HG02642 (cell line): ENCODE results near the gene PIP4K2B.

Experiments
- ATAC-seq: cut with Tn5 transposase; IDR thresholded peaks from one replicate; pipeline ENCODE4 v1.9.1; 2021; ENCODE audit warnings: mild to moderate bottlenecking; ENCODE audit not compliant: unreplicated experiment, poor library complexity

Gene PIP4K2B

DNA sequence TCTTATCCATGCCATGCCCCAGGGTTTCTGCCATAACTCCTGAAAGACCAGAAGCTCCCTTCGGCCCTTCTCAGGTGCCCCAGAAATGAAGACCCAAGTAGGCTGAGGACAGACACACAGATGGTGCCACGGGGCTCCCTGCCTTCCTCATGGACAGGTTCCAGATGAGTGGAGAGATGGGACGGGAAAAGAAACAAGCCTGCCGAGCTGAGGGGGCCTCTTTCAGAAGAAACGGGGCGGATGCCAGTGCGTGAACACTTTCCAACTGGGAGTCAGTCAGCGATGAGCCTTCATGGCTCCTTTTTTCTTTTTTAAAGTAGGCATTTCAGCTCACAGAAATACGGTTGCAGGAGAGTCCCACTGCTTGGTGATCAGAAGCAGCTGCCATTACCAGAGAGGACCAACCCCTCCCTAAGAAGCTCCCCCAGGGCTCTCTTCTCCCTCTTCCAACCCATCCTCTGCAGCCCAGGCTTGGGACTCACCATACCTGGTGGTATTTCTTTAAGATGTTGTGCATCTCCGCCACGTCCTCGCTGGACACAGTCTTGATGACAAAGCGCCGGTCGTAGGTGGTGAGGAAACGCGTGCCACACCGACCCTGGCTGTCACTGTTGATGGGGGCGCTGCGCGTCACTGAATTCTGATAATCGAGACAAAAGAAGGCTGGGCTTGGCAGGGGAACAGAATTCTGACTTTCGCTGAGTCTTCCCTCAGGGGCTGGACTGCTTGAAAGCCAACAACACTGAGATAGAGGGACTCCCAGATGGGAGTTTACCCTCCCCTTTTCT, 19.2 kb downstream of the PIP4K2B start:
- no peak for ATAC-seq

DNA sequence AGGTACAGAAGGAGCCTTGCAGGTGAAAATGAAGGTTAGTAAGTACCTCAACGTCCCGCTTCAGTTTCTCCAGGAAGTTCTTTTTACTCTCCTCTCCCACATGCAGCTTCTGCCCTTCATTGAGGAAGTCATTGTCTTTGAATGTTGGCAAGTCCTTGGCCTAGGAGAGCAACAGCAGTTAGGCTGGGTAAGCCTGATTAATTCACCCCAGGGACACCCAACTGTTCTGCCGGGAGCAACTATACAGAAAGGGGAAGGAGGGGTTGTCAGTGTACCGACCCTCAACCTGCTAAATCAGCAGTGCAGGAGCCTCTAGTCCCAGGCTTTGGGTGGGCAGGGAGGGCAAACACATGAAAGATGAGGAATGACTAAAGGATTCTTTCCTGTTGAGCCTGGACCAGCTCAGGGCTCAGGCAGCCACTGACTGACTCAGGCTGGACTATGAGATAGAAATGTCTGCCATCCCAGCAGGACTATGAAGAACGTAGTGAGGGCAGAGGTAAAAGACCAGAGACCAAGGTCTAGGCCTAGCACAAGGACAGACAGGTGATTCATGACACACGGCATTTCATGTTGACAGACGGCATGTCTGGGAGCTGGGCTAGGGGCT, 21.6 kb downstream of the PIP4K2B start:
- no peak for ATAC-seq

GRCh38 chr17:38773258-38773657, 26.1 kb downstream of the PIP4K2B start:
- no peak for ATAC-seq

- no peak for ATAC-seq
Observed at GRCh38 chr17:38768417-38768816, 30.9 kb downstream of the PIP4K2B start.

GRCh38 chr17:38766341-38766740, 33.0 kb downstream of the PIP4K2B start:
- no peak for ATAC-seq

DNA sequence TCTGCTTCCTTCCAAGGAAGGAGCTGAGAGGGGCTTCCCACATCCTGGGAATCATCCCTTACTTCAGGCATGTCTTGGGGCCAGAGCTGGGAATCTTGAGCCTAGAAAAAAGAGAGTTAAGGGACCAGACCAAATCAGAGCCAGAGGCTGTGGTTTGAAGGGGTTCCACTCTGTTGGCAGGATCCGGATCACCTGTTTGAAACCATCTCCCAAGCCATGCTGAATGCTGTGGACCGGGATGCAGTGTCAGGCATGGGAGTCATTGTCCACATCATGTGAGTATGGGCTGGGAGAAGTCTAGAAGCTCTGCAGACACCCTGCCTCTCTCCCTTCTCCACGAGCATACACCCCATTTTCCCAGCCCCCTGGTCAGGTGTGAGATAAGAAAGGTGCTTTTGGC, 37.1 kb downstream of the PIP4K2B start:
- ATAC-seq: no peak

GRCh38 chr17:38761612-38762011, 37.7 kb downstream of the PIP4K2B start:
- ATAC-seq: no peak

DNA sequence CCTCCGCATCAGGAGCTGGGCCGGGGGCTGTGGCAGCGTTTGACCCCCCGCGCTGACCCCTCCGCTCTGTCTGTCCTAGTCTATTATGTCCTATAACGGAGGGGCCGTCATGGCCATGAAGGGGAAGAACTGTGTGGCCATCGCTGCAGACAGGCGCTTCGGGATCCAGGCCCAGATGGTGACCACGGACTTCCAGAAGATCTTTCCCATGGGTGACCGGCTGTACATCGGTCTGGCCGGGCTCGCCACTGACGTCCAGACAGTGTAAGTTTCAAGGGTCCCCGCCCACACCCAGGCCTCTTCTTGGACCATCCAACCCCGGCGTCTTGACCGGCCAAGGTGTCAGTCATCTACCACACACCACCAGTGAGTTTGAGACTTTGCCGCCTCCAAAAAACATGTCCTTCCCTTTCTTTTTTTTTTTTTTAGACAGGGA, 46.3 kb downstream of the PIP4K2B start:
- ATAC-seq: no peak

- peak; percentile 88 for ATAC-seq
Observed at GRCh38 chr17:38752308-38753070, 46.9 kb downstream of the PIP4K2B start, which contains the start of gene PSMB3. PSMB3 (plus strand) TSS chr17:38752741; CDS start chr17:38752827, 86 bp downstream.

GRCh38 chr17:38751808-38752307, 47.5 kb downstream of the PIP4K2B start:
- ATAC-seq: peak; percentile 31

- ATAC-seq: no peak
Observed at GRCh38 chr17:38751144-38751807, 48.1 kb downstream of the PIP4K2B start.

DNA sequence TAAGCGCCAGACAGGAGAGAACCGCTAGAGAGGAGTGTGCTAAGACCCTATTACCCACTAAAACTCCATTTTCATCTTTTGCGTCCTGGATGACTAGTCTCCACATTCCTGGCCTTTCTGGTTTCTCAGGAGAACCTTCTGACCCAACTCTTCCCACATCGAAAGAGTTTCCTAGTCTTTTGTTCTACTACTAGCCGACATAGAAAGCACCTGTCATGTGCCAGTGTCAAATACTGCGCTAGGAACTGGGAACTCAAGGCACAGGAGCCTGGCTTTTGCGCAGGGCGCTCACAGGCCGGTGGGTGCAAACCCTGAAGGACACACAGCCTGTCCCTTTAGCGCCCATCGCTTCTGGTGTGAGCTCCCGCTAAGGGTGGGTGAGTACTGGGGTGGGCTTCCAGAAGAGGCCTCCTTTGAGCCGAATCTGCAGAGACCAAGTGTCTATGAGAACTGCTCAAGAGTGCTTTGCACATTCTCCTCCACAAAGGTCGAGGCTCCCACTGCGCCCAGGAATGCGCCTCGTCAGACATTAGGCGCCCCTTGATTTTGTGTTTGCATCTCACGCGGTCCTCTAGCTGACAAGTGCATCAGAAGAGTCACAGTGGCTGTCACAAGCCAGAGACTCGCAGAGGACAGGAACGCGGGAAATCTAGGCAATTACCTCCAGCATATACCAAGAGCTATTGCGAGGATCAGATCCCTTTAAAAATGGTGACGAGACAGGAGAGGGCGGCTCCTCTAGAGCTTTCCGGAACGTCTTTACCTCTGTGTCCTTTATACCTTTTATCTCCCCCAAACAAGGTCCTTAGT, 48.8 kb downstream of the PIP4K2B start:
- ATAC-seq: no peak

GRCh38 chr17:38750044-38750311, 49.4 kb downstream of the PIP4K2B start:
- ATAC-seq: no peak

- ATAC-seq: no peak
Observed at GRCh38 chr17:38749223-38750043, 49.9 kb downstream of the PIP4K2B start.

- ATAC-seq: no peak
Observed at GRCh38 chr17:38748892-38749222, 50.5 kb downstream of the PIP4K2B start.

GRCh38 chr17:38748149-38748891, 51.0 kb downstream of the PIP4K2B start, which contains the start of gene PCGF2:
PCGF2 (minus strand) TSS chr17:38748336; CDS start chr17:38740402, 7,934 bp downstream.
- ATAC-seq: no peak

DNA sequence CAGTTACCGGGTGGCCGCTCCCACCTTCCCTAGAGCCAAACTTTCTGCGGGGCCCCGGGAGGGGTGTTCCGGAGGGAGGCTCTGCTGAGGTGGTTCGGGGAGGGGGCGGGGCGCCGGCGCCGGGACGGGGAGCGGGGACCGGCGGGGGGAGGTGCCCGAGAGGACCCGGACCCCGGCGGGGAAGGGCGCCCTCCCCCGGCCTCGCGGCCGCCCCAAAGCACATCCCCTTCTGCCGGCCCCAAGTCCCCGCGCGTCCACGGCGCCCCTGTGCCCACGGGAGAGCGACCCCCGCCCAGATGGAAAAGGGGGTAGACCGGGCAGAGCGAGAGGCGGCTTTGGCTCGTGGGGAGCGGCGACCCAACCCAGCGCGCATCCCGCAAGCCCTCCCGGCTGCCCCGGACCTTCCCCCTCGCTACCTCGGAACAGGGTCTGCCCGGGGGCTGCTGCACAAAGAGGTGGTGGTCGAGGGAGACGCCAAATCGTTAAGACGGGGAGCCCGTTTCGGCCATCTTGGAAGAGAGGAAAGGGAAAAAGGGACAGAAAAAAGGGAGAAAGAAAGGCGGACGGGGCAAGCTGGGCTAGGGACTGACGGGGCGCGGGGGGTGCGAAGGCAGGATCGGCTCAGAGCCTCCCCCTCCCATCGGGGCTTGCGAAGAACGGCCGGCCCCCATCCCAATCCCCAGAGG, 51.8 kb downstream of the PIP4K2B start:
- no peak for ATAC-seq
